Transverse colon (tissue), 3 donors: ENCODE measurements around the gene SHISA7.

Source experiments
- CTCF ChIP-seq, 5 experiments: fragments of 200-600 bp in 3 of 5; fragments of 450-650 bp in 2 of 5; sonication (generic) in 3 of 5; IDR thresholded peaks; 1 replicate in 2 of 5; 2 replicates in 3 of 5; pipeline ENCODE4 v1.5.1; 2016 to 2017; ENCODE audit warnings: antibody characterized with exemption in 5 of 5, inconsistent platforms in 3 of 5, mild to moderate bottlenecking in 2 of 5, moderate library complexity in 1 of 5
- EP300 ChIP-seq: sonication (generic); formaldehyde crosslinking; IDR thresholded peaks from one replicate; pipeline ENCODE4 v1.6.1; 2017; ENCODE audit warnings: antibody characterized with exemption, low read depth
- POLR2A ChIP-seq: fragments of 450-650 bp; IDR thresholded peaks from one replicate; pipeline ENCODE4 v1.6.1; 2016; ENCODE audit warnings: antibody characterized with exemption, mild to moderate bottlenecking, moderate library complexity

- no peak for TF ChIP-seq CTCF (IDR thresholded peaks at IDR 0.05)
- TF ChIP-seq POLR2A = no peak
- TF ChIP-seq EP300 = no peak
These were observed 13.2 kb upstream of the SHISA7 start for GRCh38 chr19:55456347-55456746.
